GM19467 (cell line): ENCODE measurements around the gene BMPER.

Source experiments
- ATAC-seq: cut with Tn5 transposase; IDR thresholded peaks from one replicate; pipeline ENCODE4 v1.9.1; 2021; ENCODE audit warnings: mild to moderate bottlenecking, moderate library complexity; ENCODE audit not compliant: unreplicated experiment

The BMPER gene

GRCh38 chr7:34086981-34087380 lies 181.6 kb downstream of the BMPER start:
- no peak for ATAC-seq

- no peak for ATAC-seq
Observed at GRCh38 chr7:34087892-34088891, 182.9 kb downstream of the BMPER start.

- no peak for ATAC-seq
Observed at GRCh38 chr7:34090816-34091215, 185.5 kb downstream of the BMPER start.

GRCh38 chr7:34091321-34091917 lies 186.1 kb downstream of the BMPER start:
- no peak for ATAC-seq

GRCh38 chr7:34093276-34093675 lies 187.9 kb downstream of the BMPER start:
- ATAC-seq: no peak

- ATAC-seq: no peak
Observed at GRCh38 chr7:34096198-34096651, 190.9 kb downstream of the BMPER start.

- no peak for ATAC-seq
Observed at GRCh38 chr7:34096777-34097176, 191.4 kb downstream of the BMPER start.

- ATAC-seq: no peak
Observed at GRCh38 chr7:34100661-34101060, 195.3 kb downstream of the BMPER start.

- ATAC-seq: no peak
Observed at GRCh38 chr7:34104115-34104514, 198.8 kb downstream of the BMPER start.

GRCh38 chr7:34104992-34105391 lies 199.7 kb downstream of the BMPER start:
- no peak for ATAC-seq

GRCh38 chr7:34107276-34107675 lies 201.9 kb downstream of the BMPER start:
- ATAC-seq: no peak

GRCh38 chr7:34108165-34108564 lies 202.8 kb downstream of the BMPER start:
- no peak for ATAC-seq

GRCh38 chr7:34109936-34110780 lies 204.8 kb downstream of the BMPER start:
- no peak for ATAC-seq

- no peak for ATAC-seq
Observed at GRCh38 chr7:34111031-34111430, 205.7 kb downstream of the BMPER start.

- ATAC-seq: no peak
Observed at GRCh38 chr7:34115503-34115902, 210.2 kb downstream of the BMPER start.

- ATAC-seq: no peak
Observed at GRCh38 chr7:34117573-34117972, 212.2 kb downstream of the BMPER start.

GRCh38 chr7:34121366-34121765 lies 216.0 kb downstream of the BMPER start:
- no peak for ATAC-seq

- no peak for ATAC-seq
Observed at GRCh38 chr7:34123316-34123715, 218.0 kb downstream of the BMPER start.

- ATAC-seq: no peak
Observed at GRCh38 chr7:34124765-34125164, 219.4 kb downstream of the BMPER start.

GRCh38 chr7:34128762-34129161 lies 223.4 kb downstream of the BMPER start:
- no peak for ATAC-seq
